H1 (cell line): ENCODE results near the gene PGAM2. TPM values are rescaled to one million over a fixed set of nuclear protein-coding genes. Genes with fewer than 3 reads are reported as not detected.

Experiments used
- CTCF ChIA-PET: fragments of 300-600 bp; sonication (Branson Sonifier 250); formaldehyde crosslinking; loops from one replicate; lab custom pipeline; 2021; ENCODE audit not compliant: partially characterized antibody; lab: Charles Lee
- POLR2A ChIA-PET: fragments of 300-600 bp; sonication (Branson Sonifier 250); formaldehyde crosslinking; loops from one replicate; lab custom pipeline; 2021; ENCODE audit warnings: inconsistent platforms; ENCODE audit not compliant: partially characterized antibody; lab: Charles Lee
- DNase-seq, 2 experiments: peaks; one replicate each; pipeline versions ENCODE4 v3.0.0 to v3.0.0-alpha.2; 2010 to 2022; ENCODE audit warnings: low spot score in 2 of 2, low read depth in 1 of 2, mixed read lengths in 1 of 2
- FAIRE-seq: peaks from 2 replicates; lab custom pipeline; 2011; peaks lifted over from hg19 to GRCh38; lab: Jason Lieb, UNC
- H2AFZ ChIP-seq: 2 replicates; pipeline ENCODE4 v1.8.1; 2012; ENCODE audit warnings: low read length, inconsistent platforms
- H2AK5ac ChIP-seq: 2 replicates; pipeline ENCODE4 v1.6.1; 2013; ENCODE audit warnings: low read depth, low read length
- H2BK120ac ChIP-seq: replicated peaks from 2 replicates; pipeline ENCODE3; 2013; ENCODE audit warnings: low read depth, low read length, inconsistent platforms
- H2BK12ac ChIP-seq: 2 replicates; pipeline ENCODE4 v1.6.1; 2013; ENCODE audit warnings: low read depth, low read length
- H2BK15ac ChIP-seq: 2 replicates; pipeline ENCODE4 v1.6.1; 2013; ENCODE audit warnings: low read length
- H2BK20ac ChIP-seq: 2 replicates; pipeline ENCODE4 v1.6.1; 2013; ENCODE audit warnings: low read length
- H2BK5ac ChIP-seq: 2 replicates; pipeline ENCODE4 v1.6.1; 2013; ENCODE audit warnings: low read depth, low read length
- H3K14ac ChIP-seq: 2 replicates; pipeline ENCODE4 v1.6.1; 2013; ENCODE audit warnings: inconsistent platforms; ENCODE audit not compliant: insufficient read length
- H3K18ac ChIP-seq: 2 replicates; pipeline ENCODE4 v1.6.1; 2013; ENCODE audit warnings: low read length; ENCODE audit errors: extremely low read depth
- H3K23ac ChIP-seq: 2 replicates; pipeline ENCODE4 v1.6.1; 2013; ENCODE audit warnings: inconsistent platforms; ENCODE audit not compliant: insufficient read length
- H3K23me2 ChIP-seq: 2 replicates; pipeline ENCODE4 v1.6.1; 2013; ENCODE audit warnings: low read depth, low read length
- H3K27ac ChIP-seq: 2 replicates; pipeline ENCODE4 v1.6.1; 2011; ENCODE audit warnings: low read depth, low read length, inconsistent platforms
- H3K27me3 ChIP-seq, 4 experiments: replicated peaks in 1 of 4; 1 replicate in 1 of 4; 2 replicates in 3 of 4; pipeline versions ENCODE4 v1.6.1 to v1.8.1; 2011 to 2013; ENCODE audit warnings: low read length in 3 of 4, mild to moderate bottlenecking in 3 of 4, inconsistent platforms in 2 of 4, mixed read lengths in 2 of 4, moderate library complexity in 1 of 4; ENCODE audit not compliant: control insufficient read depth in 3 of 4, insufficient read depth in 3 of 4; ENCODE audit errors: extremely low read depth in 1 of 4
- H3K36me3 ChIP-seq, 4 experiments: 2 replicates each; pipeline versions ENCODE4 v1.6.1 to v1.8.1; 2011 to 2013; ENCODE audit warnings: mild to moderate bottlenecking in 4 of 4, low read length in 3 of 4, moderate library complexity in 2 of 4, control low read depth in 1 of 4, inconsistent platforms in 1 of 4; ENCODE audit not compliant: insufficient read depth in 4 of 4, control insufficient read depth in 2 of 4
- H3K4ac ChIP-seq: replicated peaks from 2 replicates; pipeline ENCODE3; 2013; ENCODE audit warnings: low read length, low read depth, mixed read lengths, inconsistent platforms; ENCODE audit not compliant: insufficient read length
- H3K4me1 ChIP-seq, 4 experiments: replicated peaks in 1 of 4; 1 replicate in 1 of 4; 2 replicates in 3 of 4; pipeline versions ENCODE4 v1.6.1 to v1.8.1; 2011 to 2013; ENCODE audit warnings: low read length in 3 of 4, inconsistent platforms in 2 of 4, mixed read lengths in 1 of 4; ENCODE audit not compliant: insufficient read depth in 4 of 4, control insufficient read depth in 3 of 4
- H3K4me2 ChIP-seq, 2 experiments: 2 replicates each; pipeline versions ENCODE4 v1.6.1 to v1.8.1; 2011 to 2013; ENCODE audit warnings: low read depth in 2 of 2, low read length in 2 of 2, control low read depth in 1 of 2, inconsistent platforms in 1 of 2, mild to moderate bottlenecking in 1 of 2; ENCODE audit not compliant: insufficient read depth in 1 of 2
- H3K4me3 ChIP-seq, 4 experiments: fragments of 200-600, 300-600 bp in 1 of 4; sonication (generic), shearing (Covaris generic), sonication (Bioruptor Twin) in 1 of 4; 2 replicates each; pipeline versions ENCODE4 v1.5.1 to v1.8.1; 2011 to 2016; ENCODE audit warnings: low read length in 4 of 4, low read depth in 3 of 4, control low read depth in 2 of 4, inconsistent platforms in 2 of 4, mild to moderate bottlenecking in 2 of 4, mixed read lengths in 1 of 4, moderate library complexity in 1 of 4; ENCODE audit not compliant: insufficient read depth in 2 of 4; ENCODE audit errors: extremely low read depth in 1 of 4
- H3K56ac ChIP-seq: replicated peaks from 2 replicates; pipeline ENCODE3; 2013; ENCODE audit warnings: low read depth, mild to moderate bottlenecking, mixed read lengths, low read length, inconsistent platforms; ENCODE audit not compliant: insufficient read length
- H3K79me1 ChIP-seq: 2 replicates; pipeline ENCODE4 v1.6.1; 2013; ENCODE audit warnings: low read depth, low read length, control low read depth
- H3K79me2 ChIP-seq, 2 experiments: 2 replicates each; pipeline versions ENCODE4 v1.6.1 to v1.8.1; 2012 to 2013; ENCODE audit warnings: low read length in 2 of 2, mild to moderate bottlenecking in 2 of 2, inconsistent platforms in 1 of 2; ENCODE audit not compliant: insufficient read depth in 2 of 2, control insufficient read depth in 1 of 2
- H3K9ac ChIP-seq, 4 experiments: replicated peaks in 1 of 4; 1 replicate in 1 of 4; 2 replicates in 3 of 4; pipeline versions ENCODE4 v1.6.1 to v1.8.1; 2011 to 2013; ENCODE audit warnings: low read depth in 3 of 4, low read length in 3 of 4, control low read depth in 2 of 4, mild to moderate bottlenecking in 2 of 4, moderate library complexity in 2 of 4, inconsistent platforms in 1 of 4; ENCODE audit errors: extremely low read depth in 1 of 4
- H3K9me3 ChIP-seq, 2 experiments: 2 replicates each; pipeline versions ENCODE4 v1.6.1 to v1.8.1; 2012 to 2013; ENCODE audit warnings: mild to moderate bottlenecking in 2 of 2, moderate library complexity in 2 of 2, control low read depth in 1 of 2, inconsistent platforms in 1 of 2, low read depth in 1 of 2, low read length in 1 of 2, mixed read lengths in 1 of 2; ENCODE audit not compliant: insufficient read depth in 2 of 2
- H4K20me1 ChIP-seq, 2 experiments: replicated peaks in 1 of 2; 2 replicates each; pipeline versions ENCODE3 to v1.8.1; 2011 to 2013; ENCODE audit warnings: inconsistent platforms in 2 of 2, low read length in 2 of 2, mild to moderate bottlenecking in 1 of 2; ENCODE audit not compliant: insufficient read depth in 2 of 2, control insufficient read depth in 1 of 2
- H4K5ac ChIP-seq: 2 replicates; pipeline ENCODE4 v1.6.1; 2013; ENCODE audit warnings: low read length, low read depth, mixed read lengths, inconsistent platforms; ENCODE audit not compliant: insufficient read length
- H4K8ac ChIP-seq: 2 replicates; pipeline ENCODE4 v1.8.0; 2013; ENCODE audit warnings: mild to moderate bottlenecking, moderate library complexity, low read length, inconsistent platforms; ENCODE audit not compliant: insufficient read depth; ENCODE audit errors: extremely low read depth
- H4K91ac ChIP-seq: replicated peaks from 2 replicates; pipeline ENCODE3; 2013; ENCODE audit warnings: low read length, mixed read lengths, inconsistent platforms; ENCODE audit not compliant: insufficient read length
- CEBPB ChIP-seq: IDR thresholded peaks from 2 replicates; pipeline ENCODE4 v1.6.1; 2012; ENCODE audit warnings: low read depth, low read length
- CHD2 ChIP-seq: IDR thresholded peaks from 2 replicates; pipeline ENCODE4 v1.6.1; 2012; ENCODE audit warnings: low read length, improper control_type of control experiment
- HDAC2 ChIP-seq, 2 experiments: fragments of 300-600 bp in 1 of 2; sonication (generic) in 1 of 2; IDR thresholded peaks; 2 replicates each; pipeline ENCODE4 v1.6.1; 2011 to 2012; ENCODE audit warnings: low read depth in 2 of 2, low read length in 2 of 2, mild to moderate bottlenecking in 2 of 2, moderate library complexity in 2 of 2, borderline replicate concordance in 1 of 2, inconsistent platforms in 1 of 2
- PHF8 ChIP-seq: fragments of 200-600 bp; sonication (generic); conservative IDR thresholded peaks from 2 replicates; pipeline ENCODE4 v1.7.1; 2012; ENCODE audit warnings: low read depth, mild to moderate bottlenecking, inconsistent platforms, low read length, moderate library complexity
- POU5F1 ChIP-seq: IDR thresholded peaks from 2 replicates; pipeline ENCODE4 v1.6.1; 2011; ENCODE audit warnings: low read depth, mild to moderate bottlenecking, low read length, moderate library complexity
- RBBP5 ChIP-seq: IDR thresholded peaks from 2 replicates; pipeline ENCODE4 v1.7.1; 2012; ENCODE audit warnings: low read depth, mild to moderate bottlenecking, inconsistent platforms, low read length, moderate library complexity, borderline replicate concordance
- RFX5 ChIP-seq: IDR thresholded peaks from 2 replicates; pipeline ENCODE4 v1.6.1; 2011; ENCODE audit warnings: low read depth, low read length, improper control_type of control experiment, borderline replicate concordance
- SIN3A ChIP-seq, 2 experiments: IDR thresholded peaks in 1 of 2; conservative IDR thresholded peaks in 1 of 2; 2 replicates each; pipeline ENCODE4 v1.6.1; 2011 to 2012; ENCODE audit warnings: low read length in 2 of 2, improper control_type of control experiment in 1 of 2, low read depth in 1 of 2, mild to moderate bottlenecking in 1 of 2
- WGBS, 2 experiments: shearing (Covaris generic) in 1 of 2; methylation state at CpG; one replicate each; pipeline versions ENCODE4 v1.1.6 to v1.1.7; 2013 to 2015; ENCODE audit warnings: low lambda C conversion rate in 2 of 2, mixed read lengths in 2 of 2, inconsistent platforms in 1 of 2, low coverage in 1 of 2, missing lambda C conversion rate in 1 of 2; ENCODE audit not compliant: insufficient replicate concordance in 2 of 2, insufficient coverage in 1 of 2, insufficient read length in 1 of 2; ENCODE audit errors: extremely low coverage in 1 of 2, missing lambda C conversion rate in 1 of 2; 5-methylcytosine and 5-hydroxymethylcytosine counted together
- polyA plus RNA-seq, 7 experiments: library from polyadenylated mRNA; depleted of rRNA in 3 of 7; stranded (reverse) in 5 of 7; unstranded in 2 of 7; fragments of >200 nt in 5 of 7; fragments of 200-250 nt in 2 of 7; gene quantifications; 1 replicate in 5 of 7; 2 replicates in 1 of 7; 4 replicates in 1 of 7; pipeline versions ENCODE4 v1.2.1 to v1.2.3, GENCODE V29; 2011 to 2013; ENCODE audit warnings: missing spikeins in 2 of 7, mixed read lengths in 2 of 7
- total RNA-seq: library from RNA; stranded (reverse); fragmentation: NEBNext Ultra II Directional; extraction: Animal tissue kit (Norgen Biotek cat#: 25700); gene quantifications from 2 replicates; pipeline ENCODE4 v1.2.1, GENCODE V29; 2021

Gene PGAM2
- total and polyA plus RNA-seq, 2 of the 8 experiments (the other 6 are each of a cell fraction or from before 2014, with no cell fraction given), result 2.1 to 2.9 TPM

DNA sequence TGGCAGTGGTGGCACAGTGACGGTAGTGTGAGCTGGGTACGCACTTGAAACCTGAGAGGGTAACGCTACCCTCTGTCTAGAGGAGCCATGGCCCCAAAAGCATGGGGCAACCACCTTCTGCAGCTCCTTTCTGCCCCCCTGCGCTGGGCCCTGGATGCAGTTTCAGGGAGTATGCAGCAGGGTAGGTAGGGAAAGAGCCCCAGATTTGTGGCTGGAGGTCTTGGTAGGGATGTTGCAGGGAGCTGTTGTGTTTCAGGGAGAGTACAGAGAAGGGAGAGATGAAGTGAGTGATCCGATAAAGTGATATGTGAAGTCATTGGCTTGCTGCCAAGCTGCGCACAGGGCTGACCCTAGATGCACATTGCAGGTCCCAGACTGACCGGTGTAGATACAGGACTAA lies 2.7 kb upstream of the PGAM2 start:
- Histone ChIP-seq H3K36me3 (peaks cover 0 to 4% (median 3%) of the 10 kb centered on the region in 4 experiments; a peak in 4 of 8 replicates), H2BK15ac (0 out of 2 replicates have a peak overlapping the region, but pooled peaks have one; percentile 46), H3K4ac (no peak overlapping the region), H4K91ac (no peak overlapping the region), H2BK120ac (no peak overlapping the region), H2BK5ac (no peak overlapping the region), H3K18ac (no peak overlapping the region), H3K56ac (no peak overlapping the region), H3K79me2 (no peaks in the 10 kb centered on the region), H2AFZ (no peak overlapping the region), H2BK12ac (no peak overlapping the region), H2AK5ac (no peak overlapping the region), H3K4me1 (peaks cover 9 to 30% (median 26%) of the 10 kb centered on the region in 4 experiments), H3K27ac (no peak overlapping the region), H4K8ac (no peak overlapping the region), H2BK20ac (no peak overlapping the region), H3K14ac (no peak overlapping the region), H3K27me3 (peaks cover 0 to 3% (median 0%) of the 10 kb centered on the region in 4 experiments; a peak in 2 of 7 replicates), H3K9ac (no peak overlapping the region), H3K79me1 (no peaks in the 10 kb centered on the region), H3K4me3 (no peak overlapping the region), H4K20me1 (peaks cover 0 to 2% of the 10 kb centered on the region in 2 experiments), H3K4me2 (no peak overlapping the region), H3K23me2 (no peaks in the 10 kb centered on the region), H4K5ac (no peak overlapping the region), H3K9me3 (no peaks in the 10 kb centered on the region), H3K23ac (no peak overlapping the region)
- DNase-seq, result no peak
- FAIRE-seq, result no peak
- ChIA-PET POLR2A (interaction anchor here (0.7 to 7.1 kb wide), 8 partner anchors 9 to 67 kb away, joined by 3 to 48 read pairs (median 4); no protein-coding TSS in a partner anchor), CTCF (interaction anchor here (0.9 to 2.7 kb wide), 8 partner anchors 8 to 114 kb away, joined by 3 to 15 read pairs (median 3); no protein-coding TSS in a partner anchor)
- TF ChIP-seq RBBP5 (no peak), POU5F1 (no peak), SIN3A (conservative IDR thresholded peaks at IDR 0.05 in 1 of 2, IDR thresholded peaks at IDR 0.05 in 1 of 2; ENCODE audit: low read depth in 1 of 2, low read length in 2 of 2) (no peak), CEBPB (no peak), PHF8 (no peak), RFX5 (no peak), HDAC2 (IDR thresholded peaks at IDR 0.05; ENCODE audit: borderline replicate concordance in 1 of 2, low read depth in 2 of 2, low read length in 2 of 2) (no peak), CHD2 (no peak)
- 86% methylated on average over 7 of the region's 7 CpGs; no CpG with 5 or more reads in 1 of the 2 experiments for WGBS, 2 experiments
